Common myeloid progenitor, CD34-positive (primary cell): Measurements from ENCODE around the gene MT1A.

Experiments used
- CTCF ChIA-PET: fragments of 350-600 bp; sonication (Branson Sonifier 250); formaldehyde crosslinking; loops from one replicate; lab custom pipeline; 2021; ENCODE audit warnings: antibody characterized with exemption; lab: Charles Lee
- POLR2A ChIA-PET: fragments of 350-600 bp; sonication (Branson Sonifier 250); formaldehyde crosslinking; loops from one replicate; lab custom pipeline; 2021; ENCODE audit warnings: antibody characterized with exemption; lab: Charles Lee
- DNase-seq, 3 donors: peaks; one replicate each; pipeline versions ENCODE4 v3.0.0 to v3.0.0-alpha.2; 2013
- H3K27ac ChIP-seq, 2 experiments: 1 replicate in 1 of 2; 2 replicates in 1 of 2; pipeline ENCODE4 v1.7.0; 2013; ENCODE audit warnings: inconsistent platforms in 2 of 2, low read length in 2 of 2, mild to moderate bottlenecking in 2 of 2, low read depth in 1 of 2, moderate library complexity in 1 of 2; ENCODE audit not compliant: severe bottlenecking in 2 of 2, insufficient read depth in 1 of 2, poor library complexity in 1 of 2
- H3K27me3 ChIP-seq, 5 experiments: replicated peaks in 2 of 5; 1 replicate in 3 of 5; 2 replicates in 2 of 5; pipeline versions ENCODE4 v1.6.1 to v1.7.0; 2013; ENCODE audit warnings: low read length in 4 of 5, mild to moderate bottlenecking in 2 of 5, moderate library complexity in 2 of 5, inconsistent platforms in 1 of 5; ENCODE audit not compliant: insufficient read depth in 5 of 5, control insufficient read depth in 4 of 5
- H3K36me3 ChIP-seq, 4 experiments: 1 replicate in 2 of 4; 2 replicates in 2 of 4; pipeline versions ENCODE4 v1.6.1 to v1.7.0; 2013; ENCODE audit warnings: low read length in 3 of 4, control low read depth in 1 of 4, mild to moderate bottlenecking in 1 of 4; ENCODE audit not compliant: control insufficient read depth in 4 of 4, insufficient read depth in 4 of 4
- H3K4me1 ChIP-seq, 4 experiments: 1 replicate in 3 of 4; 2 replicates in 1 of 4; pipeline versions ENCODE4 v1.6.1 to v1.7.1; 2013; ENCODE audit warnings: low read length in 3 of 4, mild to moderate bottlenecking in 3 of 4, control low read depth in 1 of 4, inconsistent platforms in 1 of 4, moderate library complexity in 1 of 4; ENCODE audit not compliant: control insufficient read depth in 4 of 4, insufficient read depth in 4 of 4; ENCODE audit errors: control extremely low read depth in 1 of 4
- H3K4me3 ChIP-seq, 7 experiments: 1 replicate in 4 of 7; 2 replicates in 3 of 7; pipeline versions ENCODE4 v1.5.1 to v1.7.0; 2013; ENCODE audit warnings: mild to moderate bottlenecking in 7 of 7, low read length in 6 of 7, moderate library complexity in 6 of 7, inconsistent platforms in 2 of 7, low read depth in 2 of 7, control low read depth in 1 of 7; ENCODE audit not compliant: insufficient read depth in 4 of 7, control insufficient read depth in 1 of 7; ENCODE audit errors: extremely low read depth in 1 of 7
- H3K9me3 ChIP-seq, 5 experiments: 1 replicate in 4 of 5; 2 replicates in 1 of 5; pipeline versions ENCODE4 v1.6.1 to v1.7.1; 2013; ENCODE audit warnings: low read length in 4 of 5, mild to moderate bottlenecking in 2 of 5, inconsistent platforms in 1 of 5, low read depth in 1 of 5, moderate library complexity in 1 of 5; ENCODE audit not compliant: control insufficient read depth in 4 of 5, insufficient read depth in 2 of 5; ENCODE audit errors: control extremely low read depth in 1 of 5
- WGBS: methylation state at CpG from one replicate; pipeline ENCODE4 v1.1.5; 2013; ENCODE audit not compliant: insufficient coverage; 5-methylcytosine and 5-hydroxymethylcytosine counted together

Gene MT1A

GRCh38 chr16:56610017-56610608 is 28.4 kb upstream of the MT1A start:
- POLR2A ChIA-PET = no interaction called here
- peak in 2 of 3 donors; percentile 44 to 49 for DNase-seq
- 67% methylated on average over 9 of the region's 10 CpGs for WGBS
- Histone ChIP-seq H3K9me3 (no peaks in the 10 kb centered on the region), H3K4me3 (peak overlapping the region in 6 of 7 experiments; percentile 66 to 94 (median 82)), H3K27me3 (peaks cover 0 to 4% (median 0%) of the 10 kb centered on the region in 5 experiments), H3K27ac (peak overlapping the region in 1 of 2 experiments; percentile 70), H3K4me1 (peaks cover 7 to 36% (median 33%) of the 10 kb centered on the region in 4 experiments), H3K36me3 (no peaks in the 10 kb centered on the region)
- CTCF ChIA-PET = interaction anchor here (1.0 to 7.7 kb wide), 4 partner anchors 9 to 92 kb away, joined by 4 to 41 read pairs (median 12); no protein-coding TSS in a partner anchor

DNA sequence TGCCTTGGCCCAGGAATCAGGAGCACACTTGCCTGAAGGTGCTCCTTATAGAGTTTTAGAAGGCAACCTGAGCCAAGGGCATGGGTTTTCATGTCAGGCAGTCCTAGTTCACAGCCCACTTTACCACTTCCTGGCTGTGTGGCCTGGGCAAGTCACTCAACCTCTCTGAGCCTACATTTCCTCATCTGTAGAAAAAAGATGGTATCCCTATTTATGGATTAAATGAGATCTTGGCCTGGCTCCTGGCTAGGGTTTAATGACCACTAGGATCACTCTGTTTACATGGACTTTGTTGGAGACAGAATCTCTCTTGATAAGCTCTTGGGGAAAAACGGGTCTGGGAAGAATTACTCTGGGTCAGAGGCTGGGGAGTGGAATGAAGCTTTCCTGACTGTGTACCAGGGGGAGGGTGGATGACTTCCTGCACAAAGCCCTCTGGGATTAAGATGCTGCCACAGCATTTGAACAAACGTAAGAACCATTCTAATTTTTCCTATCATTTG is 27.8 kb upstream of the MT1A start:
- Histone ChIP-seq H3K9me3 (no peaks in the 10 kb centered on the region), H3K36me3 (no peaks in the 10 kb centered on the region), H3K27me3 (peaks cover 0 to 4% (median 0%) of the 10 kb centered on the region in 5 experiments), H3K4me3 (peak overlapping the region in 1 of 7 experiments; percentile 84), H3K27ac (no peak overlapping the region), H3K4me1 (peaks cover 7 to 36% (median 33%) of the 10 kb centered on the region in 4 experiments)
- DNase-seq = no peak
- ChIA-PET CTCF (interaction anchor here (1.0 to 3.4 kb wide), 4 partner anchors 10 to 13 kb away, joined by 3 to 18 read pairs (median 4); no protein-coding TSS in a partner anchor), POLR2A (no interaction called here)
- WGBS = 100% methylated on average over 2 of the region's 2 CpGs

DNA sequence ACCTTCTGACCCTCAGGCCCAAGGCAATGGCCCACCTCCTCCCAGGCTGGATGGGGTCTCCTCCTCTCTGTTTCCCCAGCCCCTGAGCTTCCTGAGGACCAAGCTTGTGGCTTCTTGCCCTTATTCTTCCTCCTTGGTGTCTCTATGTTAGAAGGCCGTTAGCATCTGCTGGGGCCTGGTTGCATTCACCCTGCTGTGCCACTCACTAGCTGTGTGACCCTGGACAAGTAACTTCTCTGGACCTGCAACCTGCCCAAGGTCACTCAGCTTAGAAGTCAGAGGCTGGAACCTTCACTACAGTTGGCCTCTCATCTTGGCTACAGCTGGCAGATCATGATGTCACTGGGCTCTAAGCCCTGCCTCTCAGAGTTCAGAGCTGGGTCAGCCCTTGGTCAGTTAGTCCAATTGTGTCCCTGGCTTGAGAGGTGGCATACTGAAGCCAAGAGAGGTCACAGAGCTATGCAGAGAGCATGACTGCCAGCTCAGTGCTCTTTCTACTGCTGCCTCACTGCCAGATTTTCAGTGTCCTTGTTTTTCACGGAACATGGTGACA is 27.1 kb upstream of the MT1A start:
- H3K27me3 ChIP-seq = peaks cover under 1 to 7% (median 2%) of the 10 kb centered on the region in 5 experiments
- no peak overlapping the region for H3K27ac ChIP-seq
- no peaks in the 10 kb centered on the region for H3K36me3 ChIP-seq
- H3K9me3 ChIP-seq = no peaks in the 10 kb centered on the region
- H3K4me1 ChIP-seq = peaks cover 7 to 36% (median 33%) of the 10 kb centered on the region in 4 experiments
- ChIA-PET CTCF (interaction anchor here (1.0 to 3.4 kb wide), 5 partner anchors 9 to 19 kb away, joined by 3 to 18 read pairs (median 4); no protein-coding TSS in a partner anchor), POLR2A (no interaction called here)
- 100% methylated on average over 2 of the region's 2 CpGs for WGBS
- H3K4me3 ChIP-seq = no peak overlapping the region
- DNase-seq = no peak

DNA sequence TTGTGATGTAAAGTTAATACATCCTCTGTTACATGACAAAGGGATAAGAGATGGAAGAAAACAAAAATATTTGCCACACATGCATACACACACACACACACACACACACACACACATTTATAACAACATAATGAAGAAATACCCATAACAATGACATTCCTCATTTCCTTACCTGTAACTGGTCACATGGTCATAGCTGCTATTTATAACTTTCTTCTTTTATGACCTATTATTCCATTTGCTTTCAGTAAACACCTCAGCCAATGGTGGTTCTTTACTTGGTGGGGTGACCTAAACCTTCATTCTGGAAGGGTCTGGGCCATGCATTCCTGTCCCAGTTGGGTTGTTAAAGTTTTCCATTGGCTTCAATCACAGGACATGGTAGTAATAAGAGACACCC is 24.8 kb upstream of the MT1A start:
- ChIA-PET POLR2A (no interaction called here), CTCF (interaction anchor here (1.0 to 1.4 kb wide), 4 partner anchors 9 to 37 kb away, joined by 3 to 6 read pairs (median 4); no protein-coding TSS in a partner anchor)
- H3K4me3 ChIP-seq = no peak overlapping the region
- no peaks in the 10 kb centered on the region for H3K36me3 ChIP-seq
- H3K9me3 ChIP-seq = no peaks in the 10 kb centered on the region
- peaks cover 2 to 26% (median 24%) of the 10 kb centered on the region in 5 experiments for H3K27me3 ChIP-seq
- H3K4me1 ChIP-seq = peaks cover 5 to 29% (median 25%) of the 10 kb centered on the region in 4 experiments
- DNase-seq = no peak
- no peak overlapping the region for H3K27ac ChIP-seq

DNA sequence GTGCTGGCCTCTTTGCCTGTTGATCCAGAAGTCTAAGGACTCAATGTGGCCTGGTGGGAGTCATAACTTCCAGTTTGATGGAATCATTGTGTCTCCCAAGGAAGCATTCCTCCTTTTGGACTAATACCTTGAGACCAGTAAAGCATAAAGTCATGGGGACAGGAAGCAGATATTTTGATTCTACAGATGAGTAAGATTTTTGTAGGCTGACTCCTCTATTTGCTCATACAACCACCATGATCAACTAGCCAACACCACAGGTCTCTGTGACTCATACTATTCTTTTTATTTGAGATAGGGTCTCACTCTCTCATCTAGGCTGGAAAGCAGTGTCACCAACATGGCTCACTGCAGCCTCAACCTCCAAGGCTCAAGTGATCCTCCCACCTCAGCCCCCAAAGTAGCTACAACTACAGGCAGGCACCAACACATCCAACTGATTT is 23.9 kb upstream of the MT1A start:
- no peak overlapping the region for H3K27ac ChIP-seq
- ChIA-PET POLR2A (no interaction called here), CTCF (no interaction called here)
- H3K9me3 ChIP-seq = no peaks in the 10 kb centered on the region
- no peaks in the 10 kb centered on the region for H3K36me3 ChIP-seq
- no peak for DNase-seq
- H3K27me3 ChIP-seq = peaks cover 2 to 33% (median 26%) of the 10 kb centered on the region in 5 experiments
- no peak overlapping the region for H3K4me3 ChIP-seq
- peaks cover 2 to 20% (median 18%) of the 10 kb centered on the region in 4 experiments for H3K4me1 ChIP-seq

DNA sequence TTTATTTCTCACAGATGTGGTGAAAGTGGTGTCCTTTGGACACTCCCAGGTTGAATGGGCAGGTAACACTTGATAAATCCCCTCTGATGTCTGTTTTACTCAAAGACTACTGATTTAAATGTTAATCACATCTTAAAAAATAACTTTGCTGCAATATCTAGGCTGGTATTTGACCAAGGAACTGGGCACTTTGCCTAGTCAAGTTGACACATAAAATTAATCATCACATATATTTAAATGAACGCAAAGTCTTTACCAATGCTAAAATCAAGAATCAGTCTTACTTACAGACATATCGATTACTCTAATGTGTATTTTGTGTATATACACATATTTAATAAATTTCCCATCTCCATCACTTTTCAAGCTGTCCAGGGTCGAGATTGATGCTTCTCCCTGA is 23.1 kb upstream of the MT1A start:
- DNase-seq = no peak
- Histone ChIP-seq H3K27ac (no peak overlapping the region), H3K27me3 (peaks cover 2 to 37% (median 28%) of the 10 kb centered on the region in 5 experiments), H3K4me3 (no peak overlapping the region), H3K9me3 (no peaks in the 10 kb centered on the region), H3K4me1 (peaks cover 0 to 14% (median 12%) of the 10 kb centered on the region in 4 experiments), H3K36me3 (no peaks in the 10 kb centered on the region)
- WGBS = no CpG with 5 or more reads among the region's 3 CpGs
- ChIA-PET POLR2A (interaction anchor here (0.6 kb wide), 1 partner anchor 10 kb away, joined by 4 read pairs; the partner anchor contains the start of gene MT1E), CTCF (no interaction called here)
